Epithelial cell of prostate (primary cell): ENCODE data around the gene ITPR1.

ENCODE experiments used
- DNase-seq: peaks from one replicate; pipeline ENCODE4 v3.0.0-alpha.2; 2011; ENCODE audit warnings: low read depth, low spot score
- H3K27ac ChIP-seq: fragments of 450-650 bp; 2 replicates; pipeline ENCODE4 v1.5.1; 2017; ENCODE audit warnings: mild to moderate bottlenecking

The ITPR1 gene

GRCh38 chr3:4791358-4791757, 298.2 kb downstream of the ITPR1 start:
- no peak overlapping the region for H3K27ac ChIP-seq
- DNase-seq: no peak

GRCh38 chr3:4793311-4793710, 300.2 kb downstream of the ITPR1 start:
- no peak for DNase-seq
- H3K27ac ChIP-seq: no peak overlapping the region

GRCh38 chr3:4794331-4794730, 301.2 kb downstream of the ITPR1 start:
- H3K27ac ChIP-seq: no peak overlapping the region
- DNase-seq: no peak

DNA sequence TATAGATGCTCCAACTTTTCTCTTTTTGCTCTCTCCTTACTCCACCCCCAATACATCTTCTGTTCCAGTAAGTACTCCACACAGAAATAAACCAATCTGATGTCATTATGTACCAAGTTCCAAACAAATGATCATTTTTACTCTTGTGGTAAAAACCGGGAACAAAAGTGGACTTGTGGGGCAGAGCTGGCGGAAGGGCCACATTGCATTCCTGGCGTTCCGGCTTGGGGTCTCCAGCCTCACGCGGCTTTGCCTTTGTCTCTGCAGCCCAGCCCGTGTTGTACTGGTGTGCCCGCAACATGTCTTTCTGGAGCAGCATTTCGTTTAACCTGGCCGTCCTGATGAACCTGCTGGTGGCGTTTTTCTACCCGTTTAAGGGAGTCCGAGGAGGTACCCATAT, 301.6 kb downstream of the ITPR1 start:
- H3K27ac ChIP-seq: no peak overlapping the region
- no peak for DNase-seq

DNA sequence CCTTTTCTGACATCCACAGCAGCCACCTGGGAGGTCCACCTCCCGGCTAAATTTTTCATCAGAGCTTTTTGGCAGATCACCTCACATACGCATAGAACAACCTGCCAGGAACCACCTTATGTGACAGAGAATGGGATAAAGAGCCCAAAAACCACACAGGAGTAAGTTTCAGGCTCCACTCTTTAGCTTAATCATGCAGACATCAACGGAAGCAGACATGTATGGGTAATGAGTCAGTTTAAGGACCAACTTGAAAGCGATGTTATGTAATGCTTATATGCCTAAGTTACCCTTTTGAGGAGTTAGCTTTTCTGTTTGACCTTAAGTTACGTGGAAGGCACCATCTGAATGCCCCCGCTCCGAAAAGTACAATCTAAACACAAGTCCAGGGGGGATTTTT, 302.8 kb downstream of the ITPR1 start:
- no peak for DNase-seq
- no peak overlapping the region for H3K27ac ChIP-seq

- no peak for DNase-seq
- no peak overlapping the region for H3K27ac ChIP-seq
Observed at GRCh38 chr3:4797201-4797705, 304.1 kb downstream of the ITPR1 start.

DNA sequence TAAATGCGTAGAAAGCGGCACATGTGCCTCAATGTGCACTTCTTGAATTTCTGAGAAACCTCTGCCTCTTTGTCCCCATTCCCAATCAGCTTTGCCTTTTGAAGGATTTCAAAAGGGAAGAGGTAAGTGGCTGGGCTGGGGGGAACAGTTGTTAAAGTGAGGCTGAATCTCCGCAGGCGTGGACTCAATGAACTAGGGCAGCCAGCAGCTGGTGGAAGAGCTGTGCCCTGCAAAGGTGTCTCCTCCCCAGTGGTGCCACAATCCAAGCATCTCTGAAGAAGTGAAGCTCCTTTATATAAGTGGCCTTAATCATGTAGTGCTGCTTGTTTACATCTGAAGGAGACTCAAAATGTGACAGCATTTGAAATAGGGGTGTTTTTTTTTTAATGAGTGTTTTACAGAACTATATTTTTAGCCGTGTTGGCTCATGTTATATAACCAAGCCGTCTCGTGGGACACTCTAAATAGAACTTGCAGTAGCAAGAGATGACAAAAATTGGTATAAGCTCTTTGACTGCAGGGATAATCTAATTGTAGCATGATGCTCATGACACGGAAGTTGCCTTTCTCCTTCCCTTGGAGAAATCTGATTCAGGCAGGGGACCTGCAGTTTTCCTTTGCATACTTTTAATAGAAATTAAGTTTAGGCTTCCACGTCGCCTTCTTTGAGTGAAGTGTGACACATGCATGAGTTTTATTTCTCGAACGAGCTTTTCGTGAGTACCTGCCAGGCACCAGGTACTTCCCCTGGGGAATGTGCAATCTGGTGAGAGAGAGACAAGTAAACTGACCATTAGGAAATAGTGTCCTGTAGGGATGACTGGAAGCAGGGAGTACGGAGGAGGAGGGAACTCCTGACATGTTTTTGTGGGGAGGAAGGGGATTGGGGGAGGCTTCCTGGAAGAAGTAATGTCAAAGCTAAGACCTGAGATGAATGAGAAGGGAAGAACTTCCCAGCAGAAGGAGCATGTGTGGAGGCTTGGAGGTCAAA, 306.4 kb downstream of the ITPR1 start:
- no peak for DNase-seq
- no peak overlapping the region for H3K27ac ChIP-seq

DNA sequence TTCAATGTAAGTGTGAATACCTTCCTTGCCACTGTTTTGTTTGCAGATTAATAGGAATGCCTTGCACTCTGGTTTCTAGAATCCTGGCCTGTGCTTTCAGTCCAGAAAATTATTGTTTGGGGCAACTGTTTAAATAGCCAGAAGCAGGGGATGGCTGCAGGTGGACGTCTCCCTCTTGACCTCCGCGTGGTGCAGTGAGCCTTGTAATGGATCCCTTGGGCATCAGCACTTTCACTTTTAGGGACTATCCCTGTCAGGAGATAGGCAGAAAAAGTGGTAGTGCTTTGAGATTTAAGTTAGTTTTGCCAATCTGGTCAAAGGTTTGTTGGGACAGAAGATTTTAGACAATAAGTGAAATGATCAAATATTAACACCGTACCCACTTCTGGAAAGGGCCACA, 307.4 kb downstream of the ITPR1 start:
- no peak for DNase-seq

DNA sequence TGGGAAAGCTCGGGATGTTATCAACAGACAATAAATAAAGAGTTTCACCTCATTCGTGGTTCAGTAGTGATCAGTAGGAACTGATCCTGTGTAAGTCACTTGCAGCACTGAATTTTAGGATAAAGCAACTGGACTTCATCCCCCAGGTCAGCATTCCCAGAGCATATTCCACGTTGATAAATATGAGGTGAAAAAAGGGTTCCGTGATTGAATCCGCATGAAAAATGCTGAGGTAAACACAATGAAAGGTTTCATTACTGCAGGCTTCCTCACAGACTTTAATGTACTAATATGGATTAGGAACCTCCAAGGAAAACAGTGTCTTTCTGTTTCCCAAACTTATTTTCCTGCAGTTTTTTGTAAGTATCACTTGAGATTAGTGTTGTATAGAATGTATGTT, 308.7 kb downstream of the ITPR1 start:
- no peak for DNase-seq

More for the DNA sequence above, 307.4 kb downstream of the ITPR1 start:
- H3K27ac ChIP-seq: no peak overlapping the region

GRCh38 chr3:4802903-4803302, 309.8 kb downstream of the ITPR1 start:
- DNase-seq: no peak
- no peak overlapping the region for H3K27ac ChIP-seq

More for the DNA sequence above, 308.7 kb downstream of the ITPR1 start:
- no peak overlapping the region for H3K27ac ChIP-seq

GRCh38 chr3:4804161-4805058, 311.3 kb downstream of the ITPR1 start:
- no peak overlapping the region for H3K27ac ChIP-seq
- DNase-seq: no peak

DNA sequence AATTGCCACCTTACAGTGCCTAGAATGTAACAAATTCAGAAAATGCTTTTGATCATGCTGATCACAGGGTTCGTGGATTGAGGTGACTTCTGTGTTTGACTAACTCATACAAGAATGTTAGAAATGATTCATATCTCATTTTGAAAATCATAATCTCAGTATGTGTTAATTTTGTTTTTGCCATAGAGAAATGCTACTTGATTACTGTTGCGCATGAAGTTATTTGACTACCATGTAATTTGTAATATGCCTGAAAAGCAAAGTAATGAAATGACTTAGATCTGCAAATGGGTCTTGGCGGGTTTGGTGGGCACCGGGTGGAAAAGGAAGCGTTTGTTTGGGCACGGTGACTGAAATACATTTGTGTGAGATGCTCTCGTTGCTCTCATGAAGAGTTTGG, 312.5 kb downstream of the ITPR1 start:
- DNase-seq: no peak
- H3K27ac ChIP-seq: no peak overlapping the region

DNA sequence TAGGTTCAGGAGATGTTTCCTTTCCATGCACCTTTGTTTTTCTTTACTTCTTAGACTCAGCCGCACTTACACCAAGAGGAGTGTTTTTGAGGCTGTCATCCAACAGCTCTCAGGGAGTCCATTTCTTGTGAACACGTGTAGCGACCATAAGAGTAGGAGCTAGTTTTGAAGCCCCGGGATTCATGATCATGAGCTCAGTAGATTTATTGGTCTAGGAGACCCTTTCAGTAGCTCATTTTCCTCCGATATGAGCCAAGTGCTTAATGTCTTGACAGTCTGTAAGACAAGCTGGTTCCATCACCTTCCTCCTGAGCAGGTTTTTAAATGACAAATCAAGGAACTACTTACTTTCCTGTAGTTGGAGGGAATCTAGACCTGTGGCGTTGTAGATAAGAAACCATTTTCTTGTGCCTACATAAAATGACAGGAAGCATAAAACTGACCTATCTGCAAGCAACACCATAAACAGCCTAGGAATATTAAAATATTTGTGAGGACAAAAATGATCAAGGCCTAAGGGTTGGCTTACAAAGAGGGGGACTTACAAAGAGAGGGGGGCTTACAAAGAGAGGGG, 313.5 kb downstream of the ITPR1 start:
- no peak for DNase-seq
- no peak overlapping the region for H3K27ac ChIP-seq

DNA sequence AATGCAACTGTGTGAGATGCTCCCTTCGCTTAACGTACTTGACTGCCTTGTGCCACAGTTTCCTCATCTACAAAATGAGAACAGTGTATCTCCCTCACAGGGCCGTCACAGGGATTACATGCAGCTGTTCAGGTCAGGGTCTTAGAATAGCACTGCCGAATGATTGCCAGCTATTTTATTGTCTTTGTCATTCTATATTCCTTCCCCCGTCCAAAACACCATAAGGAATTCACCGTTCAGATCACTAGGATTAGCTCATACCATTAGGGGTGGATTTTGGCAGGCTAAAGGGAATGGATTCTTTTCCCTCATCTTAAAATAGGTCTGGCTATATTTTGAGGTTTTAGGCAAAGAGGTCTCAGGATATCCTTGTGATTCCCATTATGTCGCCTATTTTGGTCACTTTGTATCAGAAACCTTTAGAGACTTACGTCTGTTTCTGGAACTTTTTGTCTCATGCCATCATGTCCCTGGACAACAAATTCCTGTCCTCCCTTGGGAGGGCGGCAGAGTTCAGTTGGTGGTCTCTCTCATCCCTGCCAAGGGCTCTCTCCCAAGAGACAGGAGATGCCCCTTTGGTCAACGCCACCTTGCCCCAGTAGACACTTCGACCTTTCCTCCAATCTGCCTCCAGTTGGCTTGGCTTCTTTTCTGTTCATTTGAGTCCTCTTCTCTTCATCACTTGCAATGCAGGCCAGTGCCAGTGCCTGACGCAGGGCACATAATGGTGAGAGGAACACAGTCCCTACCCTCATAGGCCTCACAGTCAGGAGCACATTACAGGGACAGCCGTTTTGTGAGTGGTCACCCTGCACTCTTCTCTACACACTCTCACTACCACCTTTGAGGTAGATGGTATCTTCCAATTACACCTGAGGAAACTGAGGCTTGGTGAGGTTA, 314.5 kb downstream of the ITPR1 start:
- H3K27ac ChIP-seq: no peak overlapping the region
- DNase-seq: no peak

GRCh38 chr3:4808637-4809036, 315.5 kb downstream of the ITPR1 start:
- DNase-seq: no peak
- H3K27ac ChIP-seq: no peak overlapping the region

DNA sequence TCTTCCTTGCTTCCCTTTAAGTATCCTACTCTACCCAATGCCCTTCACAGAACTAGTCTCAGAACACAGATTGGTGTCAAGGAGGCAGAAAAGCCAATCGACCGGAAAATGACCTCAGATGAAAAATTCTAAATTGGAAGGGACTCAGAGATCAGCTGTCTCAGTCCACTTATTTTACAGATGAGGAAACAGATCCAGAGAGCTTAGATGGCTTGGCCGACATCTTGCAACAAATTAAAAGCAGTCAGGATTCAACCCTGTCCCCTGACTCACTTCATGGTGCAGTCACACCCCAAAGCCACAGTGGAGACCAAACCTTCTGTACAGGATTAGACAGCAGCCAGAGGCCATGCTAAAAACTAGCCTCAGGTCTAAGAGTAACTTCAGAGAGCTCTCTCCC, 316.8 kb downstream of the ITPR1 start:
- no peak for DNase-seq
- no peak overlapping the region for H3K27ac ChIP-seq

GRCh38 chr3:4812591-4812990, 319.4 kb downstream of the ITPR1 start:
- no peak for DNase-seq
- no peak overlapping the region for H3K27ac ChIP-seq

DNA sequence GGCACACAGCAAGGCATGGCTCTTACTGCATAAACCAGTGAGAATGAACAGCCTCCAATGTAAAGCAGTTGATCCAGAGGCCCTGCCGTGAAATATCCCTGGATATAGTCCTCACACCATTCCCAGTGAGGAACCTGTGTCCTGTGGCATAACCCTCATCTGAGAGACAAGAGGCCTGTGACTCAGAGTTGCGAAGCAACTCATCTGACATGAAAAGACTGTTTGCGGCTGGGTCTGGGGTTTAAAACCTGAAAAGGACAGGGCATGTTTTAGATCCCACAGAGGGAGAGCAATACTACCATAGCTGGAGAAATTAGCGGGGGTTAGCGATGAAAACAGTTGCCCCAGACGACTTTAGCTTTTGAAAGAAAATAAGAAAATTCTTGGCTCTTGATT, 320.8 kb downstream of the ITPR1 start:
- DNase-seq: no peak
- H3K27ac ChIP-seq: no peak overlapping the region

GRCh38 chr3:4814305-4814903, 321.3 kb downstream of the ITPR1 start:
- H3K27ac ChIP-seq: no peak overlapping the region

More at GRCh38 chr3:4814305-4814903, 321.3 kb downstream of the ITPR1 start:
- DNase-seq: no peak
